Measurements from ENCODE around the gene WDR70. TPM values are rescaled to one million over a fixed set of nuclear protein-coding genes. Genes with fewer than 3 reads are reported as not detected.

The WDR70 gene
- total RNA-seq, 1 experiment from 2014 or later, result 32.4 TPM

- DNase-seq (ENCODE audit: low read depth), result no peak
Observed at GRCh38 chr5:37799865-37800421, 420.8 kb downstream of the WDR70 start.

DNA sequence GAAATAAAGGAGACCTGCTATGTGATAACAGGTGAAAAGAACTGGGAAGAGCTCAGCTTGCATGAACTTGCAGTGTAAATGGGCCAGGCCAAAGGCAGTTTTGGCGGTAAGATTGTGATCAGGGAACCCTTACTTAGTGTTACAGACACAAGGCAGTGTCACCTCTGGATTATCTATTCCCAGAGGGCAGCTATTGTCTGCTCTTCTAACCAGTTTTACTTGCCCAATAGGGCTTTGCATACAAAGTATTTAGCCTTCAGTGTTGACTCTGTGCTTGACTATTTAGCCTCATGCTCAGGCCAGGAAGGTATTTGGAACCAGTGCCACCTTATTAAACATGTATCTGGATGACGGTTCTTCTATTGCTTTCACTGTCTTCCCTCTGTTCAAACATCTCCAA, 422.4 kb downstream of the WDR70 start:
- no peak for DNase-seq (ENCODE audit: low read depth)

Other genes starting within 250 kb of the WDR70 start
- 7.2 and 20.2 TPM in 2 replicates for gene CPLANE1, start 129.9 kb upstream of the WDR70 start, total RNA-seq (2014; rRNA removed; shearing (Covaris generic))
- gene NUP155, start 8.2 kb upstream of the WDR70 start, total RNA-seq (2014; rRNA removed; shearing (Covaris generic)), result 66.1 and 70.8 TPM in 2 replicates

All from M059J (cell line).